Trophoblast cell (in vitro differentiated cells and primary cell): Measurements from ENCODE around the gene TP53I13.

Experiments
- DNase-seq, 2 donors: peaks; one replicate each; pipeline ENCODE4 v3.0.0-alpha.2; 2016
- H2AFZ ChIP-seq: 2 replicates; pipeline ENCODE4 v1.6.1; 2013; ENCODE audit warnings: low read length, moderate library complexity, mild to moderate bottlenecking; ENCODE audit not compliant: insufficient read depth, poor library complexity
- H2AK5ac ChIP-seq: 2 replicates; pipeline ENCODE4 v1.6.1; 2013; ENCODE audit warnings: mild to moderate bottlenecking, low read length
- H2BK120ac ChIP-seq: 2 replicates; pipeline ENCODE4 v1.6.1; 2013; ENCODE audit warnings: low read length, mild to moderate bottlenecking, moderate library complexity; ENCODE audit not compliant: insufficient read depth, poor library complexity
- H2BK12ac ChIP-seq: 2 replicates; pipeline ENCODE4 v1.6.1; 2013; ENCODE audit warnings: mild to moderate bottlenecking, low read length, moderate library complexity
- H2BK5ac ChIP-seq: 2 replicates; pipeline ENCODE4 v1.6.1; 2013; ENCODE audit warnings: low read length, low read depth, moderate library complexity, mild to moderate bottlenecking; ENCODE audit not compliant: poor library complexity
- H3K14ac ChIP-seq: 2 replicates; pipeline ENCODE4 v1.6.1; 2013; ENCODE audit warnings: mild to moderate bottlenecking, low read length
- H3K18ac ChIP-seq: 2 replicates; pipeline ENCODE4 v1.6.1; 2013; ENCODE audit warnings: mild to moderate bottlenecking, low read length
- H3K23ac ChIP-seq: 2 replicates; pipeline ENCODE4 v1.6.1; 2013; ENCODE audit warnings: low read length
- H3K27ac ChIP-seq: 2 replicates; pipeline ENCODE4 v1.5.1; 2013; ENCODE audit warnings: low read depth, mild to moderate bottlenecking, inconsistent platforms, low read length, moderate library complexity
- H3K27me3 ChIP-seq: 2 replicates; pipeline ENCODE4 v1.6.1; 2013; ENCODE audit warnings: inconsistent platforms, mild to moderate bottlenecking, low read length, moderate library complexity; ENCODE audit not compliant: insufficient read depth
- H3K36me3 ChIP-seq, 2 experiments: 1 replicate in 1 of 2; 2 replicates in 1 of 2; pipeline ENCODE4 v1.6.1; 2013; ENCODE audit warnings: low read length in 2 of 2, mild to moderate bottlenecking in 2 of 2, moderate library complexity in 1 of 2; ENCODE audit not compliant: insufficient read depth in 2 of 2, control insufficient read depth in 1 of 2
- H3K4ac ChIP-seq: 2 replicates; pipeline ENCODE4 v1.6.1; 2013; ENCODE audit warnings: low read depth, mild to moderate bottlenecking, low read length, moderate library complexity
- H3K4me1 ChIP-seq, 2 experiments: 1 replicate in 1 of 2; 2 replicates in 1 of 2; pipeline ENCODE4 v1.6.1; 2013; ENCODE audit warnings: low read length in 2 of 2, mild to moderate bottlenecking in 2 of 2, moderate library complexity in 1 of 2; ENCODE audit not compliant: insufficient read depth in 2 of 2, control insufficient read depth in 1 of 2
- H3K4me2 ChIP-seq: 2 replicates; pipeline ENCODE4 v1.6.1; 2013; ENCODE audit warnings: inconsistent platforms, mild to moderate bottlenecking, low read length, moderate library complexity
- H3K4me3 ChIP-seq: 2 replicates; pipeline ENCODE4 v1.5.1; 2013; ENCODE audit warnings: mild to moderate bottlenecking, low read depth, low read length, inconsistent platforms
- H3K79me1 ChIP-seq: one replicate; pipeline ENCODE4 v1.6.1; 2013; ENCODE audit warnings: low read length
- H3K79me2 ChIP-seq: 2 replicates; pipeline ENCODE4 v1.6.1; 2013; ENCODE audit warnings: low read length, mild to moderate bottlenecking; ENCODE audit not compliant: control insufficient read depth, insufficient read depth, poor library complexity
- H3K9ac ChIP-seq: 2 replicates; pipeline ENCODE4 v1.6.1; 2013; ENCODE audit warnings: mild to moderate bottlenecking, low read length
- H3K9me3 ChIP-seq: 2 replicates; pipeline ENCODE4 v1.6.1; 2013; ENCODE audit warnings: low read depth, mild to moderate bottlenecking, control low read depth, inconsistent platforms, low read length; ENCODE audit not compliant: insufficient read depth
- H4K12ac ChIP-seq: 2 replicates; pipeline ENCODE4 v1.6.1; 2013; ENCODE audit warnings: low read depth, mild to moderate bottlenecking, low read length, moderate library complexity
- H4K8ac ChIP-seq: 2 replicates; pipeline ENCODE4 v1.6.1; 2013; ENCODE audit warnings: low read depth, mild to moderate bottlenecking, low read length, moderate library complexity
- H4K91ac ChIP-seq: one replicate; pipeline ENCODE4 v1.6.1; 2013; ENCODE audit warnings: low read depth, mild to moderate bottlenecking, low read length, moderate library complexity
- whole genome bisulfite sequencing: extraction: QIAGEN DNeasy Blood & Tissue Kit; methylation state at CpG from one replicate; pipeline ENCODE4 v1.1.7; 2013; ENCODE audit warnings: missing lambda C conversion rate; ENCODE audit not compliant: insufficient read length, insufficient coverage; ENCODE audit errors: extremely low coverage; 5-methylcytosine and 5-hydroxymethylcytosine counted together

Gene TP53I13

DNA sequence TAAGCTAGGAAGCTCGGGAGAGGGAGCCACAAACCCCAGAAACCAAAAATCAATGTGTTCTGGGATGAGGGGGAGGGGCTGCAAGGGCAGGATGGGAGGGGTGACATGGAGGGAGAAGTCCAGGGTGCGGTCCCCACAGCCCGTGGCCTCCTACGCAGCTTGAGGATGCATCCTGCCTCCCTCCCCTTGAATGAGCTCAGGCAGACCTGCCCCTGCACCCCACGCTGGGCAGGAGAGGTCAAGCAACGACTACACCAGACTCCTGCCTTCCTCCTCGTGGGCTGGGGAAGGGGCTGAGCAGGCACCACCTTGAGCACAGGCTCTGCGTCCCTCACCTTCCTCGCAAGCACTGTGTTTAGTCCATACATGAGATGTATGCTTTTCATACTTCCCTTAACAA, 28.3 kb downstream of the TP53I13 start:
- no CpG with 5 or more reads among the region's 9 CpGs for WGBS
- H3K79me2 ChIP-seq, result no peaks in the 10 kb centered on the region
- H2AFZ ChIP-seq, result no peak overlapping the region
- no peak overlapping the region for H2BK5ac ChIP-seq
- no peak overlapping the region for H3K9ac ChIP-seq
- no peak overlapping the region for H2AK5ac ChIP-seq
- no peak overlapping the region for H3K4ac ChIP-seq
- no peak overlapping the region for H3K27ac ChIP-seq
- H3K4me3 ChIP-seq, result no peak overlapping the region
- peaks cover 13% of the 10 kb centered on the region in 2 experiments for H3K4me1 ChIP-seq
- H3K9me3 ChIP-seq, result no peaks in the 10 kb centered on the region
- peaks cover 9% of the 10 kb centered on the region for H3K27me3 ChIP-seq
- H2BK12ac ChIP-seq, result no peak overlapping the region
- no peak overlapping the region for H4K12ac ChIP-seq
- H3K23ac ChIP-seq, result no peak overlapping the region
- no peak overlapping the region for H4K8ac ChIP-seq
- H3K36me3 ChIP-seq, result no peaks in the 10 kb centered on the region
- no peak for DNase-seq
- no peak overlapping the region for H3K18ac ChIP-seq
- H4K91ac ChIP-seq, result no peak overlapping the region
- no peaks in the 10 kb centered on the region for H3K79me1 ChIP-seq
- H3K4me2 ChIP-seq, result no peak overlapping the region
- no peak overlapping the region for H3K14ac ChIP-seq
- no peak overlapping the region for H2BK120ac ChIP-seq

GRCh38 chr17:29597361-29598172, 29.1 kb downstream of the TP53I13 start:
- no peak overlapping the region for H3K4me2 ChIP-seq
- peaks cover 9% of the 10 kb centered on the region for H3K27me3 ChIP-seq
- H2BK5ac ChIP-seq, result no peak overlapping the region
- H2AFZ ChIP-seq, result no peak overlapping the region
- no peak for DNase-seq
- H3K4ac ChIP-seq, result no peak overlapping the region
- WGBS, result no CpG with 5 or more reads among the region's 13 CpGs
- H3K23ac ChIP-seq, result no peak overlapping the region
- no peak overlapping the region for H4K12ac ChIP-seq
- no peak overlapping the region for H3K9ac ChIP-seq
- H3K9me3 ChIP-seq, result no peaks in the 10 kb centered on the region
- no peak overlapping the region for H3K27ac ChIP-seq
- H2BK120ac ChIP-seq, result no peak overlapping the region
- no peak overlapping the region for H4K8ac ChIP-seq
- no peak overlapping the region for H2BK12ac ChIP-seq
- no peaks in the 10 kb centered on the region for H3K36me3 ChIP-seq
- peaks cover 6 to 8% of the 10 kb centered on the region in 2 experiments for H3K4me1 ChIP-seq
- H3K79me1 ChIP-seq, result no peaks in the 10 kb centered on the region
- no peak overlapping the region for H4K91ac ChIP-seq
- H3K14ac ChIP-seq, result no peak overlapping the region
- no peak overlapping the region for H2AK5ac ChIP-seq
- H3K79me2 ChIP-seq, result no peaks in the 10 kb centered on the region
- no peak overlapping the region for H3K18ac ChIP-seq
- no peak overlapping the region for H3K4me3 ChIP-seq

- H2BK5ac ChIP-seq, result no peak overlapping the region
- H3K79me1 ChIP-seq, result no peaks in the 10 kb centered on the region
- H3K4ac ChIP-seq, result no peak overlapping the region
- no peak overlapping the region for H2AFZ ChIP-seq
- H3K27ac ChIP-seq, result no peak overlapping the region
- no peaks in the 10 kb centered on the region for H3K9me3 ChIP-seq
- no peaks in the 10 kb centered on the region for H3K36me3 ChIP-seq
- no peak overlapping the region for H2BK12ac ChIP-seq
- H4K91ac ChIP-seq, result no peak overlapping the region
- no peak overlapping the region for H3K18ac ChIP-seq
- H2AK5ac ChIP-seq, result no peak overlapping the region
- H3K4me3 ChIP-seq, result no peak overlapping the region
- no peak overlapping the region for H3K14ac ChIP-seq
- H3K4me2 ChIP-seq, result no peak overlapping the region
- H3K27me3 ChIP-seq, result no peaks in the 10 kb centered on the region
- no peaks in the 10 kb centered on the region for H3K4me1 ChIP-seq
- H4K12ac ChIP-seq, result no peak overlapping the region
- no peak overlapping the region for H4K8ac ChIP-seq
- no peak for DNase-seq
- H3K9ac ChIP-seq, result no peak overlapping the region
- no CpG with 5 or more reads among the region's 6 CpGs for WGBS
- H2BK120ac ChIP-seq, result no peak overlapping the region
- H3K79me2 ChIP-seq, result no peaks in the 10 kb centered on the region
- no peak overlapping the region for H3K23ac ChIP-seq
These were observed 34.7 kb downstream of the TP53I13 start for GRCh38 chr17:29603109-29603674.

- Histone ChIP-seq H3K4me3 (no peak overlapping the region), H3K4me1 (no peaks in the 10 kb centered on the region), H3K18ac (no peak overlapping the region), H3K9ac (no peak overlapping the region), H2AK5ac (no peak overlapping the region), H4K91ac (no peak overlapping the region), H3K14ac (no peak overlapping the region), H3K4ac (no peak overlapping the region), H2BK5ac (no peak overlapping the region), H3K79me1 (no peaks in the 10 kb centered on the region), H3K27ac (no peak overlapping the region), H3K9me3 (peaks cover 7% of the 10 kb centered on the region), H3K4me2 (no peak overlapping the region), H4K12ac (no peak overlapping the region), H2AFZ (no peak overlapping the region), H3K79me2 (no peaks in the 10 kb centered on the region), H2BK12ac (no peak overlapping the region), H2BK120ac (no peak overlapping the region), H3K23ac (no peak overlapping the region), H4K8ac (no peak overlapping the region), H3K27me3 (no peaks in the 10 kb centered on the region), H3K36me3 (no peaks in the 10 kb centered on the region)
- no peak for DNase-seq
- WGBS, result no CpG with 5 or more reads among the region's 29 CpGs
These were observed 39.2 kb downstream of the TP53I13 start for GRCh38 chr17:29607557-29608195.
